CD4-positive, alpha-beta T cell treated with Interleukin-17A for 1 hour (primary cell): ENCODE data around the gene RNF214.
"Not testable (repeated sequence)": the region's sequence is repeated elsewhere in the genome, so short reads cannot be mapped to it uniquely, and the experiment has no call there.

ENCODE experiments used
- DNase-seq: peaks from one replicate; pipeline ENCODE4 v3.0.0-alpha.2; 2020

RNF214 gene

GRCh38 chr11:117318738-117319137, 86.3 kb downstream of the RNF214 start:
- no peak for DNase-seq

- DNase-seq: no peak
Measured at GRCh38 chr11:117319214-117319840, 86.9 kb downstream of the RNF214 start.

- not testable (repeated sequence) for DNase-seq
Measured at GRCh38 chr11:117327255-117327566, 94.7 kb downstream of the RNF214 start.

- DNase-seq: peak; percentile 97
Measured at GRCh38 chr11:117327567-117328374, 95.3 kb downstream of the RNF214 start, which contains the start of gene CEP164. CEP164 (plus strand) TSS chr11:117327854; CDS start chr11:117338587, 10,733 bp downstream.

GRCh38 chr11:117328375-117329010, 96.0 kb downstream of the RNF214 start:
- DNase-seq: peak; percentile 13

- no peak for DNase-seq
Measured at GRCh38 chr11:117332843-117333242, 100.4 kb downstream of the RNF214 start.

GRCh38 chr11:117333917-117334316, 101.4 kb downstream of the RNF214 start:
- DNase-seq: no peak

GRCh38 chr11:117334896-117335295, 102.4 kb downstream of the RNF214 start:
- DNase-seq: no peak

- no peak for DNase-seq
Measured at GRCh38 chr11:117335399-117335798, 102.9 kb downstream of the RNF214 start.
